ENCODE measurements around the gene HRH1.

The HRH1 gene

GRCh38 chr3:11271986-11272904, 118.0 kb downstream of the HRH1 start, which contains the start of gene ATG7:
Gene ATG7 (plus strand): TSS chr3:11272397. CDS start chr3:11298696, 26,299 bp downstream.
- H3K4me3 ChIP-seq (ENCODE audit: low read depth, low read length): peak within 1 kb of the TSS; percentile 97
- in situ Hi-C loops (cut with HindIII; ENCODE audit: low sequenced_read_pairs): no loop called here
- DNase-seq (ENCODE audit: low read depth): peak; percentile 93
- TF ChIP-seq CTCF (IDR thresholded peaks at IDR 0.05; ENCODE audit: low read depth, low read length, missing control alignments): peak; percentile 6

DNA sequence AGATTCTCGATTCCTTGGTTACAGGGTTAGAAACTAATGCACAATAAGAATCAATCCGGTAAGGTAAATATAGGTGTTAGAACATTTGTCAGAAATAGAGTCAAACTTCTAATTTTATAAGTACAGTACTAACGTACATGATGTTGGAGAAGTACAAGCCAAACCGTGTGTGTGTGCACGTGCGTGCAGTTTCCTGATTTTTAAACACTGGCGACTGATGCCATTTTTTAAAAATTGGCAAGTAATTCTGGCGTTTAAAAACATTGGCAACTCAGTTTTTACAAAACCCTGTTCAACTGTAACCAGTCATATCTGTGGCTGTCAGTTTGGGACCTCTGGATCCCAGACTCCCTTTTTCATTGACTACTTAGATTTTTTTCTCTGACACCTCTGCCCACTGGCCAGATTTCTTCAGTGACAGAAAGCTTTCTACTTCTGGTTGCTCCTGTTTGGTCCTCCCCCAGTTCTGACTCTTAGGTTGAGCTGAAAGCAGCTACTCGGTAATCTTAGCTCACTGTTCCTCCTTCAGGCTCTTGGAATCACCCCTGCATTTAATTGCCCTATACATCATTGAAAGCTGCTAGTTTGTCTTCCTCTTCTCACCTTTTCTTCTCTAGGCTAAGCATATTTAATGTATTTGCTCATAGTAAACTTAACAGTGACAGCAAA, 118.7 kb downstream of the HRH1 start:
- in situ Hi-C loops (cut with HindIII; ENCODE audit: low sequenced_read_pairs): no loop called here
- H3K4me3 ChIP-seq (ENCODE audit: low read depth, low read length): peak overlapping the region; percentile 97
- no peak for DNase-seq (ENCODE audit: low read depth)
- TF ChIP-seq CTCF (IDR thresholded peaks at IDR 0.05; ENCODE audit: low read depth, low read length, missing control alignments): no peak

- no peak for TF ChIP-seq CTCF (IDR thresholded peaks at IDR 0.05; ENCODE audit: low read depth, low read length, missing control alignments)
- DNase-seq (ENCODE audit: low read depth): no peak
- in situ Hi-C loops (cut with HindIII; ENCODE audit: low sequenced_read_pairs): no loop called here
- H3K4me3 ChIP-seq (ENCODE audit: low read depth, low read length): no peak overlapping the region
Observed at GRCh38 chr3:11273891-11274291, 119.6 kb downstream of the HRH1 start.

DNA sequence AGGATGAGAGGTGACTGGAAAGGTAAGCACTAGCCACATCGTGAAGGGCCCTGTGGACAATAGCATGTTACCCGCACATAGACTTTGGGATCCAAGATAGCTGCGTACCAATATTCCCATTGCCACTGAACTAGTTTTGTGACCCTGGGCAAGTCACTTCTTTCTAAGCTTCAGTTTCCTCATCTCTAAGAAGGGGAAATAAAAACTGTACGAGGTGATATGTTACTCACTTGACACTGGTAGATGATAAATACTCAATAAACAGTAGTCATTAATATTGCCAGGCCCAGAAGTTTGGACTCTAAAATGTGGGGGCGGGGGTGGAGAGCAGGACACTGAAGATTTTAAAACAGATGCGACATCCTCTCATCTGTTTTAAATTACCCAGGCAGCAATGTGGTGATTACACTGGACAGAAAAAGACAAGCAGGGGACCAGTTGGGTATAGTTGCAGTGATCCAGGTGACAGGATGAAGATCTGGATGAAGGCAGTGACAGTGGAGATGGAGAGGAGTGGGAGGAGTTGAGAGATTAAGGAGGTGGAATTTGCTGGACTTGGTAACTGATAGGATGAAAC, 120.4 kb downstream of the HRH1 start:
- TF ChIP-seq CTCF (IDR thresholded peaks at IDR 0.05; ENCODE audit: low read depth, low read length, missing control alignments): no peak
- no peak for DNase-seq (ENCODE audit: low read depth)
- H3K4me3 ChIP-seq (ENCODE audit: low read depth, low read length): no peak overlapping the region
- in situ Hi-C loops (cut with HindIII; ENCODE audit: low sequenced_read_pairs): no loop called here

- no peak for TF ChIP-seq CTCF (IDR thresholded peaks at IDR 0.05; ENCODE audit: low read depth, low read length, missing control alignments)
- no peak for DNase-seq (ENCODE audit: low read depth)
- no peak overlapping the region for H3K4me3 ChIP-seq (ENCODE audit: low read depth, low read length)
- in situ Hi-C loops (cut with HindIII; ENCODE audit: low sequenced_read_pairs): no loop called here
Observed at GRCh38 chr3:11275926-11276325, 121.6 kb downstream of the HRH1 start.

- no peak overlapping the region for H3K4me3 ChIP-seq (ENCODE audit: low read depth, low read length)
- no peak for TF ChIP-seq CTCF (IDR thresholded peaks at IDR 0.05; ENCODE audit: low read depth, low read length, missing control alignments)
- in situ Hi-C loops (cut with HindIII; ENCODE audit: low sequenced_read_pairs): no loop called here
Observed at GRCh38 chr3:11276901-11277300, 122.6 kb downstream of the HRH1 start.

More at GRCh38 chr3:11276901-11277300, 122.6 kb downstream of the HRH1 start:
- DNase-seq (ENCODE audit: low read depth): no peak
